Prostate gland (tissue), 2 donors: ENCODE measurements around the gene N4BP2. TPM values are rescaled to one million over a fixed set of nuclear protein-coding genes. Genes with fewer than 3 reads are reported as not detected.

Source experiments
- DNase-seq: peaks from one replicate; pipeline ENCODE4 v3.0.0-alpha.2; 2019; ENCODE audit warnings: low spot score
- H3K27ac ChIP-seq, 2 donors: fragments of 200-600 bp; sonication (generic); 2 replicates each; pipeline ENCODE4 v1.5.1; 2017 to 2019
- H3K27me3 ChIP-seq: fragments of 200-600 bp; sonication (generic); replicated peaks from 2 replicates; pipeline ENCODE4 v1.5.1; 2019; ENCODE audit not compliant: insufficient read depth
- H3K36me3 ChIP-seq, 2 donors: fragments of 200-600 bp; sonication (generic); 1 replicate in 1 of 2; 2 replicates in 1 of 2; pipeline versions ENCODE4 v1.5.1 to v1.8.1; 2017 to 2019
- H3K4me1 ChIP-seq: fragments of 200-600 bp; sonication (generic); replicated peaks from 2 replicates; pipeline ENCODE4 v1.5.1; 2019
- H3K4me3 ChIP-seq, 2 donors: fragments of 200-600 bp; sonication (generic); 2 replicates each; pipeline ENCODE4 v1.5.1; 2017 to 2019
- H3K9me3 ChIP-seq: fragments of 200-600 bp; sonication (generic); 2 replicates; pipeline ENCODE4 v1.5.1; 2017
- POLR2A ChIP-seq: fragments of 450-650 bp; IDR thresholded peaks from one replicate; pipeline ENCODE4 v1.6.1; 2016; ENCODE audit warnings: antibody characterized with exemption, mild to moderate bottlenecking
- POLR2AphosphoS5 ChIP-seq: sonication (generic); formaldehyde crosslinking; IDR thresholded peaks from one replicate; pipeline ENCODE4 v1.6.1; 2017; ENCODE audit warnings: antibody characterized with exemption
- WGBS: methylation state at CpG from one replicate; pipeline ENCODE4 v1.1.5; 2018; 5-methylcytosine and 5-hydroxymethylcytosine counted together
- intact Hi-C: fragments of 100-400 bp; cut with DNase I; formaldehyde crosslinking; loops from one replicate; pipeline ENCODE4 v1.14.2; 2022
- total RNA-seq, 2 donors: library from RNA; depleted of rRNA; stranded (reverse); fragments of >200 nt; gene quantifications; one replicate each; pipeline ENCODE4 v1.1.0, GENCODE V29; 2016
- TF ChIP-seq, protein P1 (sequence below), 4 experiments: fragments of 200-600 bp in 2 of 4; fragments of 450-650 bp in 2 of 4; sonication (generic) in 2 of 4; IDR thresholded peaks; 1 replicate in 3 of 4; 2 replicates in 1 of 4; pipeline ENCODE4 v1.5.1; 2016 to 2019; ENCODE audit warnings: antibody characterized with exemption in 4 of 4, mild to moderate bottlenecking in 2 of 4, moderate library complexity in 2 of 4

The N4BP2 gene
- total RNA-seq, 2 donors from 2014 or later: 8.7 to 14.7 TPM

- no peaks in the 10 kb centered on the region for H3K36me3 ChIP-seq
- TF ChIP-seq POLR2A: no peak
- TF ChIP-seq POLR2AphosphoS5: no peak
- TF ChIP-seq, protein P1, sequence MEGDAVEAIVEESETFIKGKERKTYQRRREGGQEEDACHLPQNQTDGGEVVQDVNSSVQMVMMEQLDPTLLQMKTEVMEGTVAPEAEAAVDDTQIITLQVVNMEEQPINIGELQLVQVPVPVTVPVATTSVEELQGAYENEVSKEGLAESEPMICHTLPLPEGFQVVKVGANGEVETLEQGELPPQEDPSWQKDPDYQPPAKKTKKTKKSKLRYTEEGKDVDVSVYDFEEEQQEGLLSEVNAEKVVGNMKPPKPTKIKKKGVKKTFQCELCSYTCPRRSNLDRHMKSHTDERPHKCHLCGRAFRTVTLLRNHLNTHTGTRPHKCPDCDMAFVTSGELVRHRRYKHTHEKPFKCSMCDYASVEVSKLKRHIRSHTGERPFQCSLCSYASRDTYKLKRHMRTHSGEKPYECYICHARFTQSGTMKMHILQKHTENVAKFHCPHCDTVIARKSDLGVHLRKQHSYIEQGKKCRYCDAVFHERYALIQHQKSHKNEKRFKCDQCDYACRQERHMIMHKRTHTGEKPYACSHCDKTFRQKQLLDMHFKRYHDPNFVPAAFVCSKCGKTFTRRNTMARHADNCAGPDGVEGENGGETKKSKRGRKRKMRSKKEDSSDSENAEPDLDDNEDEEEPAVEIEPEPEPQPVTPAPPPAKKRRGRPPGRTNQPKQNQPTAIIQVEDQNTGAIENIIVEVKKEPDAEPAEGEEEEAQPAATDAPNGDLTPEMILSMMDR (IDR thresholded peaks at IDR 0.05): no peak
- H3K27ac ChIP-seq: no peak overlapping the region
- 97% methylated on average over 3 of the region's 3 CpGs for WGBS
- no peak for DNase-seq
- no peaks in the 10 kb centered on the region for H3K27me3 ChIP-seq
- H3K9me3 ChIP-seq: no peaks in the 10 kb centered on the region
- intact Hi-C loops: no loop called here
- H3K4me3 ChIP-seq: no peak overlapping the region
- no peaks in the 10 kb centered on the region for H3K4me1 ChIP-seq
These were observed 126.3 kb downstream of the N4BP2 start for GRCh38 chr4:40182954-40183353.

- Histone ChIP-seq H3K4me3 (no peak overlapping the region), H3K27ac (no peak overlapping the region), H3K9me3 (no peaks in the 10 kb centered on the region), H3K27me3 (no peaks in the 10 kb centered on the region), H3K36me3 (no peaks in the 10 kb centered on the region), H3K4me1 (no peaks in the 10 kb centered on the region)
- DNase-seq: no peak
- TF ChIP-seq, protein P1 (IDR thresholded peaks at IDR 0.05): no peak
- no peak for TF ChIP-seq POLR2AphosphoS5
- TF ChIP-seq POLR2A: no peak
- intact Hi-C loops: no loop called here
- 89% methylated on average over 12 of the region's 12 CpGs for WGBS
These were observed 127.2 kb downstream of the N4BP2 start for GRCh38 chr4:40183615-40184411.

DNA sequence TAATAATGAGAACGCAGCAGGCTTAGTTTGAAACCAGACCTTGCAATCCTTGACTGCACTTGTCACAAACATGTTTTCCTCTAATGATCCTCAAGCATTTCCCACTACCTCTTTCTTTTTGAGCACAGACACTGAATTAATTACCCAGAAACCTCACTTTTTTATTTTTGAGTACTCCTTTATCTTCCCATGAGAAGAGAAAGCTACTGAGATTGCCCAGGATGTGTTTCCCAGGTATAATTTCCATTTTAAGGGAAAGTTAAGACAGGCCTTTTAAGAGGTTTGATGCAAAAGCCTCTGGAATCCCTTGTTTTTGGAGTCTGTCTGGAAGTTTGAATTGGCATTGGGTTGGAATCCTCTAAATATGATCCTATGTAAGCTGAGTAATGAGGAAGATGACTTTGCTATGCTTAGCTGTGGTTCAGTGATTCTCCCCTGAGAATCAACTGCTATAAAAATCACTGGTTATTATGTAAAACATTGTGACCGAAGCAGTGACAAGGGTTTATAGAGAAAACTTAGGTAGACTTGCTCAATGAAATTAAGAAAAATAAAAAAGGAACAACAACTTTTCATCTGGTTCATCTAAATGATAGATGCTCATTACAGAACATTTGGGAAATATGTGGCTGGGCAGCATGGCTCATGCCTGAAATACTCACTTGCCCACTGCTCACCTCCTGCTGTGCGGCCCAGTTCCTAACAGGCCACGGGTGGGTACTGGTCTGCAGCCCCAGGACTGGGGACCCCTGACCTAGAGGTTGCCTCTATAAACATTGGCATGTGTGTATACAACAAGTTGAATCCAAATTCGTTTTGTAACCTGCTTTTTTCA, 129.4 kb downstream of the N4BP2 start:
- intact Hi-C loops: no loop called here
- WGBS: 68% methylated on average over 5 of the region's 5 CpGs
- Histone ChIP-seq H3K9me3 (no peaks in the 10 kb centered on the region), H3K4me1 (no peaks in the 10 kb centered on the region), H3K36me3 (no peaks in the 10 kb centered on the region), H3K27ac (no peak overlapping the region), H3K27me3 (no peaks in the 10 kb centered on the region), H3K4me3 (no peak overlapping the region)
- DNase-seq: no peak
- TF ChIP-seq POLR2A (no peak), POLR2AphosphoS5 (no peak)
- TF ChIP-seq, protein P1 (IDR thresholded peaks at IDR 0.05): no peak

DNA sequence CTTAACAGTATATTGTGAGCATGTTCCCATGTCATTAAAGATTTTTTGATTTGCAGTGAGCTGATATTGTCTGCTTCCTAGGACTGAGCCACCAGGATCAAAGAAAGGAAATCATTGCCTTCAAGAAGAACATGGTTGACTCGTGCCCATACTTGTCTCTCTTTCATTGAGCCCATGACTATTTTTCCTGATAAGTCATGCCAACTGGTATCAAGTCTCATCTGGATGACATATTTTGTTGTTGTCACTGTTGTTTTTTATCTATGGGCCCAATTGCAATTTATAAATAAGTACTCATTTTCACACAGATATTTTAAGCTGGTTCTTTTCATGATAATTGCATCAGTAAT, 130.0 kb downstream of the N4BP2 start:
- WGBS: 63% methylated on average over 1 of the region's 1 CpG
- TF ChIP-seq POLR2A (no peak), POLR2AphosphoS5 (no peak)
- TF ChIP-seq, protein P1 (IDR thresholded peaks at IDR 0.05): no peak
- Histone ChIP-seq H3K4me1 (no peaks in the 10 kb centered on the region), H3K9me3 (no peaks in the 10 kb centered on the region), H3K4me3 (no peak overlapping the region), H3K27ac (no peak overlapping the region), H3K27me3 (no peaks in the 10 kb centered on the region), H3K36me3 (no peaks in the 10 kb centered on the region)
- intact Hi-C loops: no loop called here
- DNase-seq: no peak
